ENCODE data around the gene DDX60.

DDX60 gene, protein sequence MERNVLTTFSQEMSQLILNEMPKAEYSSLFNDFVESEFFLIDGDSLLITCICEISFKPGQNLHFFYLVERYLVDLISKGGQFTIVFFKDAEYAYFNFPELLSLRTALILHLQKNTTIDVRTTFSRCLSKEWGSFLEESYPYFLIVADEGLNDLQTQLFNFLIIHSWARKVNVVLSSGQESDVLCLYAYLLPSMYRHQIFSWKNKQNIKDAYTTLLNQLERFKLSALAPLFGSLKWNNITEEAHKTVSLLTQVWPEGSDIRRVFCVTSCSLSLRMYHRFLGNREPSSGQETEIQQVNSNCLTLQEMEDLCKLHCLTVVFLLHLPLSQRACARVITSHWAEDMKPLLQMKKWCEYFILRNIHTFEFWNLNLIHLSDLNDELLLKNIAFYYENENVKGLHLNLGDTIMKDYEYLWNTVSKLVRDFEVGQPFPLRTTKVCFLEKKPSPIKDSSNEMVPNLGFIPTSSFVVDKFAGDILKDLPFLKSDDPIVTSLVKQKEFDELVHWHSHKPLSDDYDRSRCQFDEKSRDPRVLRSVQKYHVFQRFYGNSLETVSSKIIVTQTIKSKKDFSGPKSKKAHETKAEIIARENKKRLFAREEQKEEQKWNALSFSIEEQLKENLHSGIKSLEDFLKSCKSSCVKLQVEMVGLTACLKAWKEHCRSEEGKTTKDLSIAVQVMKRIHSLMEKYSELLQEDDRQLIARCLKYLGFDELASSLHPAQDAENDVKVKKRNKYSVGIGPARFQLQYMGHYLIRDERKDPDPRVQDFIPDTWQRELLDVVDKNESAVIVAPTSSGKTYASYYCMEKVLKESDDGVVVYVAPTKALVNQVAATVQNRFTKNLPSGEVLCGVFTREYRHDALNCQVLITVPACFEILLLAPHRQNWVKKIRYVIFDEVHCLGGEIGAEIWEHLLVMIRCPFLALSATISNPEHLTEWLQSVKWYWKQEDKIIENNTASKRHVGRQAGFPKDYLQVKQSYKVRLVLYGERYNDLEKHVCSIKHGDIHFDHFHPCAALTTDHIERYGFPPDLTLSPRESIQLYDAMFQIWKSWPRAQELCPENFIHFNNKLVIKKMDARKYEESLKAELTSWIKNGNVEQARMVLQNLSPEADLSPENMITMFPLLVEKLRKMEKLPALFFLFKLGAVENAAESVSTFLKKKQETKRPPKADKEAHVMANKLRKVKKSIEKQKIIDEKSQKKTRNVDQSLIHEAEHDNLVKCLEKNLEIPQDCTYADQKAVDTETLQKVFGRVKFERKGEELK (N-terminal part only)

DNA sequence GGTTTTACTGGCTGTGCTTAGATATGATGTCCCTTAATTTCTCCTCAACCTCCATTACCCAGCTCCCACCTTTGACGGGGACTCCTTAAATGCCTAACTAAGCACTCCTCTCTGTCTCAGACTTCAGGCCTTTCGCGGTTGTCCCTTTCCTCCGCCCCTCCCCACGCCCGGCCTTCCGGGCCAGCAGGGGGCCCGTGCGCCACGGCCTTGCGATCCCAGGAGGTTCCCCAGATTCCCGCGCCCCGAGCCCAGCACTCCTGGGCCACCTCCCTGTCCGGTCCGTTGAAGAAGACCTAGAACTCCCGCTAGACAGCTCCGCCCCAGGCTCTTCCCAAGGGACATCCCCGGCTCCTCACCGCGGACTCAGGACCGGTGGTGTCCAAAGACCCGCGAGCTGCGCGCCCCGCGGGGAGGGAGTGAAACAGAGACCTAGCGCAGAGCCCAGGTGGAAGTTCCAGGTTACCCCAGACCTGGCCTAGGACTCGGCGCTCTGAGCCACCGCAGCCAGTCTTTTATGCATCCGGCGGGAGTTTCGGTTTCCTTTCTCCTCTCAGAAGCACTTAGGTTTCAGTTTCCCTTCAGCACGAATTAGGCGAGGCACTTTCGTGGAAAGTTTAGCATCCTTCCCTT lies at the start of gene DDX60:
TSS of gene DDX60 (minus strand) at position 487 of the 630 bp plus-strand sequence. CDS start 7,493 bp downstream, outside the sequence.
- TF ChIP-seq, protein P1, sequence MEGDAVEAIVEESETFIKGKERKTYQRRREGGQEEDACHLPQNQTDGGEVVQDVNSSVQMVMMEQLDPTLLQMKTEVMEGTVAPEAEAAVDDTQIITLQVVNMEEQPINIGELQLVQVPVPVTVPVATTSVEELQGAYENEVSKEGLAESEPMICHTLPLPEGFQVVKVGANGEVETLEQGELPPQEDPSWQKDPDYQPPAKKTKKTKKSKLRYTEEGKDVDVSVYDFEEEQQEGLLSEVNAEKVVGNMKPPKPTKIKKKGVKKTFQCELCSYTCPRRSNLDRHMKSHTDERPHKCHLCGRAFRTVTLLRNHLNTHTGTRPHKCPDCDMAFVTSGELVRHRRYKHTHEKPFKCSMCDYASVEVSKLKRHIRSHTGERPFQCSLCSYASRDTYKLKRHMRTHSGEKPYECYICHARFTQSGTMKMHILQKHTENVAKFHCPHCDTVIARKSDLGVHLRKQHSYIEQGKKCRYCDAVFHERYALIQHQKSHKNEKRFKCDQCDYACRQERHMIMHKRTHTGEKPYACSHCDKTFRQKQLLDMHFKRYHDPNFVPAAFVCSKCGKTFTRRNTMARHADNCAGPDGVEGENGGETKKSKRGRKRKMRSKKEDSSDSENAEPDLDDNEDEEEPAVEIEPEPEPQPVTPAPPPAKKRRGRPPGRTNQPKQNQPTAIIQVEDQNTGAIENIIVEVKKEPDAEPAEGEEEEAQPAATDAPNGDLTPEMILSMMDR (IDR thresholded peaks at IDR 0.05; ENCODE audit: borderline replicate concordance, insufficient read depth, low read depth, low read length) = peak; percentile 33; the same call in 1 of the 2 replicates
- H3K4me3 ChIP-seq (ENCODE audit: low read depth, low read length) = peak within 1 kb of the TSS; percentile 65

DNA sequence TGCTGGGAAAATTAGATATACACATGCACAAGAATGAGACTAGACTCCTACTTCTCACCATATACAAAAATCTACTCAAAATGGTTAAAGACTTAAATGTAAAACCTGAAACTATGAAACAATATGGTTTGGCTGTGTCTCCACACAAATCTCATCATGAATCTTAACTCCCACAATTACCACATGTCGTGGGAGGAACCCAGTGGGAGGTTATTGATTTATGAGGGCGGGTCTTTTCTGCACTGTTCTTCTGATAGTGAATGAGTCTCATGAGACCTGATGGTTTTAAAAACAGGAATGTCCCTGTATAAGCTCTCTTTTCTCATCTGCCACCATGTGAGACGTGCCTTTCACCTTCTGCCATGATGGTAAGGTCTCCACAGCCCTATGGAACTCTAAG lies 48.5 kb upstream of the DDX60 start:
- H3K4me3 ChIP-seq (ENCODE audit: low read depth, low read length) = no peak overlapping the region

GRCh38 chr4:168362025-168362401 lies 43.5 kb upstream of the DDX60 start:
- H3K4me3 ChIP-seq (ENCODE audit: low read depth, low read length) = no peak overlapping the region
- TF ChIP-seq, protein P1 (IDR thresholded peaks at IDR 0.05; ENCODE audit: borderline replicate concordance, insufficient read depth, low read depth, low read length) = no peak

More for the DNA sequence above, 48.5 kb upstream of the DDX60 start:
- TF ChIP-seq, protein P1 (IDR thresholded peaks at IDR 0.05; ENCODE audit: borderline replicate concordance, insufficient read depth, low read depth, low read length) = no peak

GRCh38 chr4:168361365-168362024 lies 42.9 kb upstream of the DDX60 start:
- no peak overlapping the region for H3K4me3 ChIP-seq (ENCODE audit: low read depth, low read length)
- TF ChIP-seq, protein P1 (IDR thresholded peaks at IDR 0.05; ENCODE audit: borderline replicate concordance, insufficient read depth, low read depth, low read length) = no peak

GRCh38 chr4:168360271-168360670 lies 41.7 kb upstream of the DDX60 start:
- TF ChIP-seq, protein P1 (IDR thresholded peaks at IDR 0.05; ENCODE audit: borderline replicate concordance, insufficient read depth, low read depth, low read length) = no peak
- H3K4me3 ChIP-seq (ENCODE audit: low read depth, low read length) = no peak overlapping the region

GRCh38 chr4:168357941-168358340 lies 39.4 kb upstream of the DDX60 start:
- TF ChIP-seq, protein P1 (IDR thresholded peaks at IDR 0.05; ENCODE audit: borderline replicate concordance, insufficient read depth, low read depth, low read length) = no peak
- no peak overlapping the region for H3K4me3 ChIP-seq (ENCODE audit: low read depth, low read length)

Data from GM12875 (cell line).